CD4-positive, CD25-positive, alpha-beta regulatory T cell (primary cell): ENCODE results near the gene TACR1. TPM values are rescaled to one million over a fixed set of nuclear protein-coding genes. Genes with fewer than 3 reads are reported as not detected.
"Not testable (repeated sequence)": the region's sequence is repeated elsewhere in the genome, so short reads cannot be mapped to it uniquely, and the experiment has no call there.

Experiments
- ATAC-seq, 2 donors: fragments of 150-1000 bp; cut with Tn5 transposase; one replicate each; pipeline ENCODE4 v1.10.0; 2021; ENCODE audit warnings: low read depth in 2 of 2, moderate number of reproducible peaks in 2 of 2, moderate library complexity in 1 of 2
- DNase-seq, 3 donors: peaks; one replicate each; pipeline versions ENCODE4 v3.0.0 to v3.0.0-alpha.2; 2012 to 2022; ENCODE audit warnings: mixed read lengths in 1 of 3
- H3K27ac ChIP-seq: one replicate; pipeline ENCODE4 v1.7.0; 2013; ENCODE audit warnings: mild to moderate bottlenecking, low read length; ENCODE audit not compliant: insufficient read depth, poor library complexity, severe bottlenecking
- H3K27me3 ChIP-seq: one replicate; pipeline ENCODE4 v1.7.0; 2013; ENCODE audit warnings: low read length; ENCODE audit not compliant: control insufficient read depth, insufficient read depth
- H3K36me3 ChIP-seq: one replicate; pipeline ENCODE4 v1.7.0; 2013; ENCODE audit warnings: mild to moderate bottlenecking, low read length, moderate library complexity; ENCODE audit not compliant: control insufficient read depth, insufficient read depth
- H3K4me1 ChIP-seq: 2 replicates; pipeline ENCODE4 v1.7.0; 2013; ENCODE audit warnings: mild to moderate bottlenecking, low read length; ENCODE audit not compliant: insufficient read depth, control insufficient read depth, poor library complexity, severe bottlenecking
- H3K4me3 ChIP-seq: one replicate; pipeline ENCODE4 v1.7.0; 2013; ENCODE audit warnings: low read depth, mild to moderate bottlenecking, low read length, moderate library complexity
- H3K9me3 ChIP-seq, 2 experiments: 1 replicate in 1 of 2; 2 replicates in 1 of 2; pipeline ENCODE4 v1.7.0; 2013; ENCODE audit warnings: low read length in 2 of 2, mild to moderate bottlenecking in 1 of 2, moderate library complexity in 1 of 2; ENCODE audit not compliant: control insufficient read depth in 2 of 2
- H3K27ac Mint-ChIP-seq, 3 donors: one replicate each; pipeline ENCODE4 v1.8.0; 2020 to 2022; ENCODE audit warnings: mild to moderate bottlenecking in 3 of 3, mixed read lengths in 3 of 3, moderate library complexity in 2 of 3
- H3K27me3 Mint-ChIP-seq: one replicate; pipeline ENCODE4 v1.8.0; 2022; ENCODE audit warnings: mild to moderate bottlenecking, mixed read lengths
- H3K36me3 Mint-ChIP-seq: one replicate; pipeline ENCODE4 v1.8.0; 2020; ENCODE audit warnings: mixed read lengths
- H3K4me1 Mint-ChIP-seq, 4 donors: one replicate each; pipeline ENCODE4 v1.8.0; 2020 to 2022; ENCODE audit warnings: mixed read lengths in 4 of 4, mild to moderate bottlenecking in 1 of 4
- H3K4me3 Mint-ChIP-seq, 4 donors: one replicate each; pipeline ENCODE4 v1.8.0; 2020 to 2022; ENCODE audit warnings: mild to moderate bottlenecking in 4 of 4, mixed read lengths in 4 of 4, moderate library complexity in 3 of 4
- H3K9me3 Mint-ChIP-seq, 7 donors: one replicate each; pipeline ENCODE4 v1.8.0; 2020 to 2022; ENCODE audit warnings: mixed read lengths in 7 of 7, mild to moderate bottlenecking in 3 of 7, moderate library complexity in 2 of 7
- polyA plus RNA-seq, 4 donors: library from polyadenylated mRNA; unstranded; fragments of 300-500 nt; fragmentation: Illumina TruSeq; gene quantifications; one replicate each; pipeline ENCODE4 v1.2.3, GENCODE V29; 2021
- total RNA-seq: library from RNA; stranded (reverse); gene quantifications from one replicate; pipeline ENCODE4 v1.2.3, GENCODE V29; 2022

Gene TACR1
- total and polyA plus RNA-seq, 5 donors from 2014 or later = 0.09 TPM; not detected in 4

GRCh38 chr2:75233965-75234364 is 34.6 kb upstream of the TACR1 start:
- peaks cover 0 to 6% (median 0%) of the 10 kb centered on the region in 7 donors for H3K9me3 Mint-ChIP-seq
- no peaks in the 10 kb centered on the region for H3K27me3 ChIP-seq
- no peak overlapping the region for H3K27ac ChIP-seq
- H3K36me3 Mint-ChIP-seq = no peaks in the 10 kb centered on the region
- no peaks in the 10 kb centered on the region for H3K9me3 ChIP-seq
- H3K4me3 ChIP-seq = no peak overlapping the region
- H3K4me3 Mint-ChIP-seq = no peak overlapping the region
- ATAC-seq = no peak
- H3K27me3 Mint-ChIP-seq = peaks cover 1% of the 10 kb centered on the region
- H3K4me1 ChIP-seq = no peaks in the 10 kb centered on the region
- no peak for DNase-seq
- no peaks in the 10 kb centered on the region for H3K4me1 Mint-ChIP-seq
- H3K27ac Mint-ChIP-seq = no peak overlapping the region
- no peaks in the 10 kb centered on the region for H3K36me3 ChIP-seq

- ATAC-seq (no peak), DNase-seq (no peak)
- Histone ChIP-seq H3K9me3 (no peaks in the 10 kb centered on the region), H3K4me1 (no peaks in the 10 kb centered on the region), H3K27me3 (no peaks in the 10 kb centered on the region), H3K27ac (no peak overlapping the region), H3K36me3 (no peaks in the 10 kb centered on the region), H3K4me3 (no peak overlapping the region)
- H3K4me3 Mint-ChIP-seq = no peak overlapping the region
- H3K36me3 Mint-ChIP-seq = no peaks in the 10 kb centered on the region
- no peak overlapping the region for H3K27ac Mint-ChIP-seq
- no peaks in the 10 kb centered on the region for H3K27me3 Mint-ChIP-seq
- H3K9me3 Mint-ChIP-seq = peaks cover 0 to 3% (median 0%) of the 10 kb centered on the region in 7 donors
- no peaks in the 10 kb centered on the region for H3K4me1 Mint-ChIP-seq
These were observed 27.3 kb upstream of the TACR1 start for GRCh38 chr2:75226617-75227016.

- Mint-ChIP-seq H3K36me3 (no peaks in the 10 kb centered on the region), H3K27me3 (no peaks in the 10 kb centered on the region), H3K4me1 (no peaks in the 10 kb centered on the region), H3K9me3 (peaks cover 0 to 3% (median 0%) of the 10 kb centered on the region in 7 donors), H3K27ac (no peak overlapping the region), H3K4me3 (no peak overlapping the region)
- DNase-seq (no peak), ATAC-seq (no peak)
- Histone ChIP-seq H3K27ac (no peak overlapping the region), H3K9me3 (no peaks in the 10 kb centered on the region), H3K4me1 (no peaks in the 10 kb centered on the region), H3K4me3 (no peak overlapping the region), H3K27me3 (no peaks in the 10 kb centered on the region), H3K36me3 (no peaks in the 10 kb centered on the region)
These were observed 26.8 kb upstream of the TACR1 start for GRCh38 chr2:75226099-75226498.

GRCh38 chr2:75224636-75225094 is 25.3 kb upstream of the TACR1 start:
- DNase-seq (no peak), ATAC-seq (no peak)
- no peak overlapping the region for H3K27ac Mint-ChIP-seq
- H3K4me1 Mint-ChIP-seq = no peaks in the 10 kb centered on the region
- no peaks in the 10 kb centered on the region for H3K27me3 Mint-ChIP-seq
- Histone ChIP-seq H3K27ac (no peak overlapping the region), H3K9me3 (no peaks in the 10 kb centered on the region), H3K4me3 (no peak overlapping the region), H3K4me1 (no peaks in the 10 kb centered on the region), H3K36me3 (no peaks in the 10 kb centered on the region), H3K27me3 (no peaks in the 10 kb centered on the region)
- peaks cover 0 to 3% (median 0%) of the 10 kb centered on the region in 7 donors for H3K9me3 Mint-ChIP-seq
- H3K36me3 Mint-ChIP-seq = no peaks in the 10 kb centered on the region
- H3K4me3 Mint-ChIP-seq = no peak overlapping the region

- Histone ChIP-seq H3K9me3 (no peaks in the 10 kb centered on the region), H3K27me3 (no peaks in the 10 kb centered on the region), H3K4me3 (no peak overlapping the region), H3K4me1 (no peaks in the 10 kb centered on the region), H3K36me3 (no peaks in the 10 kb centered on the region), H3K27ac (no peak overlapping the region)
- DNase-seq = no peak
- H3K27ac Mint-ChIP-seq = no peak overlapping the region
- peaks cover 0 to 3% (median 0%) of the 10 kb centered on the region in 7 donors for H3K9me3 Mint-ChIP-seq
- H3K36me3 Mint-ChIP-seq = no peaks in the 10 kb centered on the region
- H3K4me1 Mint-ChIP-seq = no peaks in the 10 kb centered on the region
- H3K4me3 Mint-ChIP-seq = no peak overlapping the region
- no peaks in the 10 kb centered on the region for H3K27me3 Mint-ChIP-seq
- ATAC-seq = no peak
These were observed 23.2 kb upstream of the TACR1 start for GRCh38 chr2:75222527-75222926.

GRCh38 chr2:75221862-75222261 is 22.5 kb upstream of the TACR1 start:
- no peaks in the 10 kb centered on the region for H3K9me3 ChIP-seq
- Mint-ChIP-seq H3K4me1 (no peaks in the 10 kb centered on the region), H3K36me3 (no peaks in the 10 kb centered on the region), H3K9me3 (peaks cover 0 to 3% (median 0%) of the 10 kb centered on the region in 7 donors), H3K4me3 (no peak overlapping the region), H3K27me3 (no peaks in the 10 kb centered on the region), H3K27ac (no peak overlapping the region)
- DNase-seq (no peak), ATAC-seq (no peak)
- H3K4me3 ChIP-seq = no peak overlapping the region
- H3K27me3 ChIP-seq = no peaks in the 10 kb centered on the region
- H3K4me1 ChIP-seq = no peaks in the 10 kb centered on the region
- no peaks in the 10 kb centered on the region for H3K36me3 ChIP-seq
- H3K27ac ChIP-seq = no peak overlapping the region

- H3K9me3 ChIP-seq, DNase-seq, H3K4me3 Mint-ChIP-seq, H3K4me1 ChIP-seq, H3K36me3 ChIP-seq, H3K4me1 Mint-ChIP-seq, H3K27ac Mint-ChIP-seq, H3K27me3 Mint-ChIP-seq, H3K27ac ChIP-seq, H3K27me3 ChIP-seq, H3K4me3 ChIP-seq, H3K36me3 Mint-ChIP-seq, H3K9me3 Mint-ChIP-seq, ATAC-seq: not testable (repeated sequence)
These were observed 19.9 kb upstream of the TACR1 start for GRCh38 chr2:75219213-75219612.

GRCh38 chr2:75211266-75211770 is 12.0 kb upstream of the TACR1 start:
- DNase-seq = peak in 2 of 3 donors; percentile 16 to 26
- peak overlapping the region in 3 of 4 donors; percentile 13 to 73 (median 21) for H3K4me3 Mint-ChIP-seq

More at GRCh38 chr2:75211266-75211770, 12.0 kb upstream of the TACR1 start:
- Histone ChIP-seq H3K27me3 (peaks cover 3% of the 10 kb centered on the region), H3K27ac (no peak overlapping the region), H3K36me3 (no peaks in the 10 kb centered on the region), H3K9me3 (no peaks in the 10 kb centered on the region), H3K4me3 (peak overlapping the region; percentile 43), H3K4me1 (peaks cover 5% of the 10 kb centered on the region)
- Mint-ChIP-seq H3K36me3 (no peaks in the 10 kb centered on the region), H3K9me3 (peaks cover 0 to 7% (median 3%) of the 10 kb centered on the region in 7 donors), H3K27me3 (peaks cover 23% of the 10 kb centered on the region), H3K27ac (peak overlapping the region in 2 of 3 donors; percentile 36 to 87), H3K4me1 (peaks cover 4 to 17% (median 10%) of the 10 kb centered on the region in 4 donors)
- no peak for ATAC-seq
